ENCODE data around the gene MPPED2. TPM values are rescaled to one million over a fixed set of nuclear protein-coding genes. Genes with fewer than 3 reads are reported as not detected.

Gene MPPED2
- total RNA-seq, 2 donors from 2014 or later, result 5.5 to 11.1 TPM

GRCh38 chr11:30497600-30497999 is 88.6 kb downstream of the MPPED2 start:
- intact Hi-C loops (cut with DNase I), result no loop called here
- DNase-seq (ENCODE audit: low spot score), result no peak

- no peak for DNase-seq (ENCODE audit: low spot score)
- intact Hi-C loops (cut with DNase I), result no loop called here
These were observed 89.2 kb downstream of the MPPED2 start for GRCh38 chr11:30496935-30497334.

- intact Hi-C loops (cut with DNase I), result no loop called here
- no peak for DNase-seq (ENCODE audit: low spot score)
These were observed 90.7 kb downstream of the MPPED2 start for GRCh38 chr11:30495437-30495836.

- intact Hi-C loops (cut with DNase I), result no loop called here
- no peak for DNase-seq (ENCODE audit: low spot score)
These were observed 96.6 kb downstream of the MPPED2 start for GRCh38 chr11:30489511-30489910.

GRCh38 chr11:30489076-30489475 is 97.1 kb downstream of the MPPED2 start:
- DNase-seq (ENCODE audit: low spot score), result no peak
- intact Hi-C loops (cut with DNase I), result no loop called here

GRCh38 chr11:30488304-30488998 is 97.7 kb downstream of the MPPED2 start:
- no peak for DNase-seq (ENCODE audit: low spot score)

GRCh38 chr11:30487200-30487898 is 98.8 kb downstream of the MPPED2 start:
- intact Hi-C loops (cut with DNase I), result no loop called here
- peak; percentile 78 for DNase-seq (ENCODE audit: low spot score)

More at GRCh38 chr11:30488304-30488998, 97.7 kb downstream of the MPPED2 start:
- intact Hi-C loops (cut with DNase I), result no loop called here

- no peak for DNase-seq (ENCODE audit: low spot score)
- intact Hi-C loops (cut with DNase I), result no loop called here
These were observed 100.4 kb downstream of the MPPED2 start for GRCh38 chr11:30485756-30486155.

- intact Hi-C loops (cut with DNase I), result no loop called here
- DNase-seq (ENCODE audit: low spot score), result no peak
These were observed 100.9 kb downstream of the MPPED2 start for GRCh38 chr11:30485222-30485621.

GRCh38 chr11:30483056-30483455 is 103.1 kb downstream of the MPPED2 start:
- no peak for DNase-seq (ENCODE audit: low spot score)
- intact Hi-C loops (cut with DNase I), result no loop called here

- intact Hi-C loops (cut with DNase I), result no loop called here
- no peak for DNase-seq (ENCODE audit: low spot score)
These were observed 104.4 kb downstream of the MPPED2 start for GRCh38 chr11:30481796-30482195.

GRCh38 chr11:30481330-30481729 is 104.8 kb downstream of the MPPED2 start:
- no peak for DNase-seq (ENCODE audit: low spot score)
- intact Hi-C loops (cut with DNase I), result no loop called here

GRCh38 chr11:30479899-30480298 is 106.3 kb downstream of the MPPED2 start:
- no peak for DNase-seq (ENCODE audit: low spot score)
- intact Hi-C loops (cut with DNase I), result no loop called here

- intact Hi-C loops (cut with DNase I), result no loop called here
These were observed 107.2 kb downstream of the MPPED2 start for GRCh38 chr11:30478923-30479322.

GRCh38 chr11:30477061-30477460 is 109.1 kb downstream of the MPPED2 start:
- intact Hi-C loops (cut with DNase I), result no loop called here
- no peak for DNase-seq (ENCODE audit: low spot score)

More at GRCh38 chr11:30478923-30479322, 107.2 kb downstream of the MPPED2 start:
- DNase-seq (ENCODE audit: low spot score), result no peak

- intact Hi-C loops (cut with DNase I), result no loop called here
- DNase-seq (ENCODE audit: low spot score), result no peak
These were observed 111.8 kb downstream of the MPPED2 start for GRCh38 chr11:30474151-30474954.

- intact Hi-C loops (cut with DNase I), result no loop called here
- DNase-seq (ENCODE audit: low spot score), result no peak
These were observed 114.9 kb downstream of the MPPED2 start for GRCh38 chr11:30471244-30471643.

GRCh38 chr11:30468881-30469280 is 117.3 kb downstream of the MPPED2 start:
- no peak for DNase-seq (ENCODE audit: low spot score)
- intact Hi-C loops (cut with DNase I), result no loop called here

- intact Hi-C loops (cut with DNase I), result no loop called here
- no peak for DNase-seq (ENCODE audit: low spot score)
These were observed 119.0 kb downstream of the MPPED2 start for GRCh38 chr11:30467176-30467575.

- DNase-seq (ENCODE audit: low spot score), result no peak
- intact Hi-C loops (cut with DNase I), result no loop called here
These were observed 120.5 kb downstream of the MPPED2 start for GRCh38 chr11:30465623-30466022.

Measured in posterior vena cava (tissue), 2 donors.